ENCODE data around the gene KIAA1755.

- TF ChIP-seq CTCF (conservative IDR thresholded peaks at IDR 0.05; ENCODE audit: low read length) (no peak), EZH2phosphoT487 (IDR thresholded peaks at IDR 0.05; ENCODE audit: borderline replicate concordance) (no peak)
These were observed 7.5 kb upstream of the KIAA1755 start for GRCh38 chr20:38267901-38268514.
